SK-N-SH treated with all-trans-retinoic acid at 6 μM for 48 hours (cell line): ENCODE results near the gene CRHR1.

Experiments
- BACH2 ChIP-seq: fragments of 250-450 bp; sonication (Bioruptor Pico); IDR thresholded peaks from 2 replicates; pipeline ENCODE4 v1.9.0; 2021; ENCODE audit warnings: mild to moderate bottlenecking, borderline replicate concordance
- ISL1 ChIP-seq: fragments of 250-450 bp; sonication (Bioruptor Pico); IDR thresholded peaks from 2 replicates; pipeline ENCODE4 v2.1.2; 2022; ENCODE audit warnings: mild to moderate bottlenecking, moderate library complexity
- PPARA ChIP-seq: fragments of 250-450 bp; sonication (Bioruptor Pico); IDR thresholded peaks from 2 replicates; pipeline ENCODE4 v1.5.0; 2020; ENCODE audit warnings: mild to moderate bottlenecking, borderline replicate concordance
- RARB ChIP-seq: fragments of 250-450 bp; sonication (Bioruptor Pico); IDR thresholded peaks from 2 replicates; pipeline ENCODE4 v1.8.0; 2021; ENCODE audit warnings: mild to moderate bottlenecking, moderate library complexity
- TCF4 ChIP-seq: fragments of 250-450 bp; sonication (Bioruptor Pico); IDR thresholded peaks from 2 replicates; pipeline ENCODE4 v1.8.0; 2021; ENCODE audit warnings: mild to moderate bottlenecking, moderate library complexity, borderline replicate concordance
- TOX ChIP-seq: fragments of 250-450 bp; sonication (Bioruptor Pico); IDR thresholded peaks from 2 replicates; pipeline ENCODE4 v1.8.0; 2021; ENCODE audit warnings: mild to moderate bottlenecking, moderate library complexity, borderline replicate concordance
- ZC3H10 ChIP-seq: fragments of 250-450 bp; sonication (Bioruptor Pico); IDR thresholded peaks from 2 replicates; pipeline ENCODE4 v1.5.1; 2021; ENCODE audit warnings: mild to moderate bottlenecking, moderate library complexity
- ZFP3 ChIP-seq: fragments of 250-450 bp; sonication (Bioruptor Pico); IDR thresholded peaks from 2 replicates; pipeline ENCODE4 v1.5.0; 2020; ENCODE audit warnings: mild to moderate bottlenecking, moderate library complexity
- ZFP30 ChIP-seq: fragments of 450-650 bp; formaldehyde crosslinking; IDR thresholded peaks from 2 replicates; pipeline ENCODE4 v1.5.0; 2022; ENCODE audit warnings: mild to moderate bottlenecking, moderate library complexity
- ZNF70 ChIP-seq: fragments of 450-650 bp; formaldehyde crosslinking; IDR thresholded peaks from 2 replicates; pipeline ENCODE4 v1.5.0; 2020; ENCODE audit warnings: mild to moderate bottlenecking, moderate library complexity
- ZNF8 ChIP-seq: fragments of 450-650 bp; formaldehyde crosslinking; IDR thresholded peaks from 2 replicates; pipeline ENCODE4 v1.5.0; 2020; ENCODE audit warnings: mild to moderate bottlenecking, moderate library complexity
- TF ChIP-seq, protein P1 (sequence below): fragments of 250-450 bp; sonication (Bioruptor Pico); IDR thresholded peaks from 2 replicates; pipeline ENCODE4 v1.8.0; 2020; ENCODE audit warnings: mild to moderate bottlenecking, moderate library complexity, borderline replicate concordance
- TF ChIP-seq, protein P2 (sequence below): fragments of 250-450 bp; sonication (Bioruptor Pico); IDR thresholded peaks from 2 replicates; pipeline ENCODE4 v1.8.0; 2021; ENCODE audit warnings: low read depth, mild to moderate bottlenecking, moderate library complexity, borderline replicate concordance

DNA sequence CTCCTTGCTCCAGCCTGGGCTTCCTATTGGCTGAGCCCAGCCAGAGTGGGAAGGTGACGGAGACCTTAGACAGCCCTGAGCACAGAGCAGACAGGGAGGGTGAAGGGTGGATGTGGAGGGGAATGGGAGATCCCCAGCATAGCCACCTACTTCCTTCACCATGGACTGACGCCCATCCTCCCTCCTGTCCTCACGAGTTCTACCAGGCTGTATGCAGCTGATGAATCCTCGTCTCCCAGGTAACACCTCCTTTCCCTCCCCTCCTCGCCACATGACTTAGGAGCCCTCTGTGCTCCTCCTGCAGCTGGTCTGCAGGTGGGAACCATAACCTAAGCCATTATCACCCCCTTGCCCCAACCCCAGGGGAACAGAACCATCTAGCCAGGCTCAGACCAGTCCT, 9.0 kb upstream of the CRHR1 start:
- TF ChIP-seq ZFP30 (CRISPR knock-in tag) (no peak), TOX (no peak), ZNF8 (CRISPR knock-in tag) (no peak), ZFP3 (CRISPR knock-in tag) (no peak), PPARA (CRISPR knock-in tag) (no peak), ISL1 (no peak), TCF4 (CRISPR knock-in tag) (no peak), RARB (CRISPR knock-in tag) (no peak), BACH2 (CRISPR knock-in tag) (no peak), ZC3H10 (CRISPR knock-in tag) (no peak), ZNF70 (CRISPR knock-in tag) (no peak)
- TF ChIP-seq, protein P1, sequence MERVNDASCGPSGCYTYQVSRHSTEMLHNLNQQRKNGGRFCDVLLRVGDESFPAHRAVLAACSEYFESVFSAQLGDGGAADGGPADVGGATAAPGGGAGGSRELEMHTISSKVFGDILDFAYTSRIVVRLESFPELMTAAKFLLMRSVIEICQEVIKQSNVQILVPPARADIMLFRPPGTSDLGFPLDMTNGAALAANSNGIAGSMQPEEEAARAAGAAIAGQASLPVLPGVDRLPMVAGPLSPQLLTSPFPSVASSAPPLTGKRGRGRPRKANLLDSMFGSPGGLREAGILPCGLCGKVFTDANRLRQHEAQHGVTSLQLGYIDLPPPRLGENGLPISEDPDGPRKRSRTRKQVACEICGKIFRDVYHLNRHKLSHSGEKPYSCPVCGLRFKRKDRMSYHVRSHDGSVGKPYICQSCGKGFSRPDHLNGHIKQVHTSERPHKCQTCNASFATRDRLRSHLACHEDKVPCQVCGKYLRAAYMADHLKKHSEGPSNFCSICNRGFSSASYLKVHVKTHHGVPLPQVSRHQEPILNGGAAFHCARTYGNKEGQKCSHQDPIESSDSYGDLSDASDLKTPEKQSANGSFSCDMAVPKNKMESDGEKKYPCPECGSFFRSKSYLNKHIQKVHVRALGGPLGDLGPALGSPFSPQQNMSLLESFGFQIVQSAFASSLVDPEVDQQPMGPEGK (CRISPR knock-in tag): no peak
- TF ChIP-seq, protein P2, sequence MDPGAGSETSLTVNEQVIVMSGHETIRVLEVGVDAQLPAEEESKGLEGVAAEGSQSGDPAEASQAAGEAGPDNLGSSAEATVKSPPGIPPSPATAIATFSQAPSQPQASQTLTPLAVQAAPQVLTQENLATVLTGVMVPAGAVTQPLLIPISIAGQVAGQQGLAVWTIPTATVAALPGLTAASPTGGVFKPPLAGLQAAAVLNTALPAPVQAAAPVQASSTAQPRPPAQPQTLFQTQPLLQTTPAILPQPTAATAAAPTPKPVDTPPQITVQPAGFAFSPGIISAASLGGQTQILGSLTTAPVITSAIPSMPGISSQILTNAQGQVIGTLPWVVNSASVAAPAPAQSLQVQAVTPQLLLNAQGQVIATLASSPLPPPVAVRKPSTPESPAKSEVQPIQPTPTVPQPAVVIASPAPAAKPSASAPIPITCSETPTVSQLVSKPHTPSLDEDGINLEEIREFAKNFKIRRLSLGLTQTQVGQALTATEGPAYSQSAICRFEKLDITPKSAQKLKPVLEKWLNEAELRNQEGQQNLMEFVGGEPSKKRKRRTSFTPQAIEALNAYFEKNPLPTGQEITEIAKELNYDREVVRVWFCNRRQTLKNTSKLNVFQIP: no peak
